ENCODE data around the gene EEFSEC.

Gene EEFSEC

DNA sequence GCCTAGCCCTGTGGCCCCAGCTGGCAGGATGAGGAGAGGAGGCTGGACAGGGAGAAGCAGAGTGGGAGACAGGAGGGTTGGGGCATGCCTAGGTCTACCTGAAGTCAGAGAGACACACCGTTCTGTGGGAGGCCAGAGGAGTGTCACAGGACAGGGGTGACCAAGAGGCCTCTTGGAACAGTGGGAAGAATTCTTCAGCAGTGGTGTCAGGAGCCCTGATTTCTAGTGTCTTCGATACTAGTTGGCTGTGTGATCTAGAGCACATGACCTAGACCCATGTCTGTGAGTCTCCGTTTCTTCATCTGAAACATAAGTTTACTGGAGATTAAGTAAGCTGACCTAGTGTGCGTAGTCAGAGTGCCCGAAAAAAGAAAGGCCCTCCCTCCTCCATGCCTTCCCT, 92.2 kb downstream of the EEFSEC start:
- H3K4me1 Mint-ChIP-seq: peaks cover 4% of the 10 kb centered on the region
- H3K27me3 Mint-ChIP-seq (ENCODE audit: low read depth): peaks cover 3% of the 10 kb centered on the region
- peaks cover under 1% of the 10 kb centered on the region for H3K9me3 Mint-ChIP-seq
- H3K27ac Mint-ChIP-seq: peak overlapping the region in 1 of 3 experiments; percentile 29
- TF ChIP-seq, protein P1, sequence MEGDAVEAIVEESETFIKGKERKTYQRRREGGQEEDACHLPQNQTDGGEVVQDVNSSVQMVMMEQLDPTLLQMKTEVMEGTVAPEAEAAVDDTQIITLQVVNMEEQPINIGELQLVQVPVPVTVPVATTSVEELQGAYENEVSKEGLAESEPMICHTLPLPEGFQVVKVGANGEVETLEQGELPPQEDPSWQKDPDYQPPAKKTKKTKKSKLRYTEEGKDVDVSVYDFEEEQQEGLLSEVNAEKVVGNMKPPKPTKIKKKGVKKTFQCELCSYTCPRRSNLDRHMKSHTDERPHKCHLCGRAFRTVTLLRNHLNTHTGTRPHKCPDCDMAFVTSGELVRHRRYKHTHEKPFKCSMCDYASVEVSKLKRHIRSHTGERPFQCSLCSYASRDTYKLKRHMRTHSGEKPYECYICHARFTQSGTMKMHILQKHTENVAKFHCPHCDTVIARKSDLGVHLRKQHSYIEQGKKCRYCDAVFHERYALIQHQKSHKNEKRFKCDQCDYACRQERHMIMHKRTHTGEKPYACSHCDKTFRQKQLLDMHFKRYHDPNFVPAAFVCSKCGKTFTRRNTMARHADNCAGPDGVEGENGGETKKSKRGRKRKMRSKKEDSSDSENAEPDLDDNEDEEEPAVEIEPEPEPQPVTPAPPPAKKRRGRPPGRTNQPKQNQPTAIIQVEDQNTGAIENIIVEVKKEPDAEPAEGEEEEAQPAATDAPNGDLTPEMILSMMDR (IDR thresholded peaks at IDR 0.05; ENCODE audit: unreplicated experiment in 3 of 3): no peak
- H3K36me3 Mint-ChIP-seq (ENCODE audit: low read depth): peaks cover 18% of the 10 kb centered on the region
- no peak overlapping the region for H3K4me3 Mint-ChIP-seq

DNA sequence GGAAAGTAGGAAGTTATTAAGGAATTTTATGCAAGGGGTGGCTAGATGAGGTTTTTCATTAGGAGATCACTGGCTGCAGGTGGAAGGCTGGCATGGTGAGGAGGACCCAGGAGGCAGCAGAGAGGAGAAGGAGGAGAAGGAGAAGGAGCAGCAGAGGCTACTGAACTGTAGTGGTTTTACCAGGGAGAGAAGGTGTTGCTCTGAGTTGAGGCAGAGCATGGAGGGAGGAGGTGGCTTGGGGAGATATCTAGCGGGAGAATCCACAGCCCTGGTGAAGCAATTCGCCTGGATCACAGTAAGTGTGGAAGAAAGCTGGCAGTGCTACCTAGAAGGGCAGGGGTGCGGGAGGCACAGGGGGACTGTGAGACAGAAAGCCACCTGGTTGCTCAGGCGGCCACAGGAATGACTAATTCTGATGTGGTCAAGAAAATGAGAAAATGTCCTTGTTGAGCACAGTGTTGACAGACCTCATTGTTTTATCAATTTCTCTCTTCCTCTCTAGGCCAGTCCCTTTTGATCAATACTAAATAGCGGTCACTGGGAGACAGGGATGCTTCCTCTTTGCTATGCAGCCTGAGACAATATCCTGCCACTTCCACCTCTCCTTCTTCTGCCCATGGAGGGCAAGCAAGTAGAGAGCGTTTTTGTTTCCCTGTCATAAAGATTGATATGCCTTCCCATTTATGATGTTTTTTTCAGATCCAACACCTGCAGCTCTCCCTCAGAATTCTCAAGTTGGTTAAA, 94.6 kb downstream of the EEFSEC start:
- Mint-ChIP-seq H3K4me1 (peaks cover 5% of the 10 kb centered on the region), H3K9me3 (peaks cover 5% of the 10 kb centered on the region), H3K36me3 (ENCODE audit: low read depth) (peaks cover 25% of the 10 kb centered on the region), H3K27ac (no peak overlapping the region), H3K4me3 (no peak overlapping the region), H3K27me3 (ENCODE audit: low read depth) (peaks cover 3% of the 10 kb centered on the region)
- TF ChIP-seq, protein P1 (IDR thresholded peaks at IDR 0.05; ENCODE audit: unreplicated experiment in 3 of 3): no peak

DNA sequence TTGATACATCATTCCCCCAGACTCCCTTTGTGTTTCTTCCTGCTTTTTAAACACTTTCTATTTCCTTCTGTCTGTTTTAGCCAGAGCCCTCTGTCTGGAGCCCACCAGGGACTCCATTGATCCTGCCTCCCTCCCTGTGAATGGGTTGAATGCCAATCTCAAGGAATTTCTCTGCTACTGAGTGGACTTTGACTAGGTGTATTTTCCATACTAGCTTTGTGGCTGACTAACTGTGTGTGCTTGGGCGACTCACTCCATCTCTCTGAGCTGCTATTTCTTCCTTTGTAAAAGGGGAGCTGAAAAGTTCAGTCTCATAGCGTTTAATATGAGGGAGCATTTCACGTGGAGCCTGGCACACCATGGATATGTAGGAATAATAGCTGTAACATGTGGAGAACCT, 98.8 kb downstream of the EEFSEC start:
- TF ChIP-seq, protein P1 (IDR thresholded peaks at IDR 0.05; ENCODE audit: unreplicated experiment in 3 of 3): no peak
- Mint-ChIP-seq H3K27me3 (ENCODE audit: low read depth) (peaks cover 4% of the 10 kb centered on the region), H3K4me3 (no peak overlapping the region), H3K9me3 (peaks cover 5% of the 10 kb centered on the region), H3K27ac (peak overlapping the region in 1 of 3 experiments; percentile 5), H3K4me1 (peaks cover 29% of the 10 kb centered on the region), H3K36me3 (ENCODE audit: low read depth) (peaks cover 25% of the 10 kb centered on the region)

DNA sequence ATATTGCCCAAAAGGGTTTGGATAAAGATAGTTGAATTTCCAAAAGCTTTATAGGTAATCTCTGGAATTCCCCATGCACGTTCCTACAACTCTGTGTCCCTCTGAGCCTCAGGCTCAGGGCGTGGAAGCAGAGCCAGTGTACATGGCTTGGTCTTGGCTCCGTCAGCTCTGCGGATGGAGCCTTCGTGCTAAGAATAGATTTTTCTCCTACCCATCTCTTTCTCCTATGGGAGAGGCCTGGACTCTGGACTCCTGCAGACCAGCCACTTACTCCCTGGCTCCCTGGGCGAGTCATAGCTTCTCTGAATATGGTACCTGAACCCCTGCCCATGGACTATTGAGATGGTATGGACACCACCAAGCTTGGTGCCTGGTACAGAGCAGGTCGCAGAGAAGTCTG, 99.9 kb downstream of the EEFSEC start:
- H3K9me3 Mint-ChIP-seq: peaks cover 5% of the 10 kb centered on the region

DNA sequence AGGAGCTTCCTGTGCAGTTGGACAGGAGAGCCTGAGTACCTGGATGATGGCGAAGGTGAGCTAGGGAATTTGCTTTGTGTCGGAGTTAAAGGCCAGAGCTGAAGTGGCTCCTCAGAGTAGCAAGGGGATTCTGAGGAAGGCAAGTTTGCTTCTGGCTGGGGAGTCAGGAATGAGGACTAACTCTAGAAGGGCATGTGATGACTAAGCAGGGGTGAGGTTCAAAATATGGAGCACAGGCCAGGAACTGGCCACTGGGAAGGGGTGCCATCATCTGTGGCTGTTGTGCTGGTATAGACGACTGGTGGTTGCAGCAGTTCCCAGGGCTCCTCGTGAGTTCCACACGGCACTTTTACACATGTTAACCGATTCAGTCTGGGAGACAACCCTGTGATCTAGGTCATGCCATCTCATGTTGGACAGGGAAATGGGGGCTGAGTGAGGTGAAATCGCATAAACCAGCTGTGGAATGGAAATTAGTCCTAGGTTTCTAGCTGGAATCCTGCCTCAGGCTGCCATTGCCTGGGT, 100.8 kb downstream of the EEFSEC start:
- peaks cover 4% of the 10 kb centered on the region for H3K27me3 Mint-ChIP-seq (ENCODE audit: low read depth)
- H3K4me1 Mint-ChIP-seq: peaks cover 29% of the 10 kb centered on the region
- TF ChIP-seq, protein P1 (IDR thresholded peaks at IDR 0.05; ENCODE audit: unreplicated experiment in 3 of 3): no peak
- H3K27ac Mint-ChIP-seq: peak overlapping the region in 1 of 3 experiments; percentile 25
- H3K36me3 Mint-ChIP-seq (ENCODE audit: low read depth): peaks cover 22% of the 10 kb centered on the region
- no peak overlapping the region for H3K4me3 Mint-ChIP-seq
- peaks cover 5% of the 10 kb centered on the region for H3K9me3 Mint-ChIP-seq

More for the DNA sequence above, 99.9 kb downstream of the EEFSEC start:
- H3K4me3 Mint-ChIP-seq: no peak overlapping the region
- H3K27ac Mint-ChIP-seq: peak overlapping the region in 1 of 3 experiments; percentile 11
- H3K4me1 Mint-ChIP-seq: peaks cover 29% of the 10 kb centered on the region
- peaks cover 4% of the 10 kb centered on the region for H3K27me3 Mint-ChIP-seq (ENCODE audit: low read depth)
- H3K36me3 Mint-ChIP-seq (ENCODE audit: low read depth): peaks cover 22% of the 10 kb centered on the region
- TF ChIP-seq, protein P1 (IDR thresholded peaks at IDR 0.05; ENCODE audit: unreplicated experiment in 3 of 3): no peak

DNA sequence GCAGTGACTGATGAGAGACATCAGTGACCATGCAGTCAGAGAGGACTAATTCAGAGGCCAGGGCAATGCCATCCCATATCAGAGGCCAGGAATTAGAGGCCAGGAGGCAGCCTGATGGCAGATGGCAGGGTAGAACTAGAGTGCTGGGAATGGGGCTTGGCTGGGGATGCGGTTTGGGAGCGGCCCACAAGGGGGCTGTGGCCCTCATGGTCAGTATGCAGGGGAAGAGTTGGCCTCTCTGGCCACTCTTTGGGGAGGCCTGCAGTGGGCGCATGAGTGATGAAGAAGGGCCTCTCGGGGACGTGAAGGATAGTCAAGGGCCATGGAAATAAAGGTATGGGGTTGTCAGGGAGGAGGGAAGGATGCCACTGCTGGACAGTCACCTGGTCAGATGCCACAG, 101.7 kb downstream of the EEFSEC start:
- H3K27ac Mint-ChIP-seq: no peak overlapping the region
- TF ChIP-seq, protein P1 (IDR thresholded peaks at IDR 0.05; ENCODE audit: unreplicated experiment in 3 of 3): no peak
- H3K27me3 Mint-ChIP-seq (ENCODE audit: low read depth): peaks cover 4% of the 10 kb centered on the region
- H3K9me3 Mint-ChIP-seq: peaks cover 12% of the 10 kb centered on the region
- peaks cover 21% of the 10 kb centered on the region for H3K36me3 Mint-ChIP-seq (ENCODE audit: low read depth)
- no peak overlapping the region for H3K4me3 Mint-ChIP-seq
- H3K4me1 Mint-ChIP-seq: peaks cover 29% of the 10 kb centered on the region

Measured in nephron (organoid).